ENCODE measurements around the gene ALG12.

DNA sequence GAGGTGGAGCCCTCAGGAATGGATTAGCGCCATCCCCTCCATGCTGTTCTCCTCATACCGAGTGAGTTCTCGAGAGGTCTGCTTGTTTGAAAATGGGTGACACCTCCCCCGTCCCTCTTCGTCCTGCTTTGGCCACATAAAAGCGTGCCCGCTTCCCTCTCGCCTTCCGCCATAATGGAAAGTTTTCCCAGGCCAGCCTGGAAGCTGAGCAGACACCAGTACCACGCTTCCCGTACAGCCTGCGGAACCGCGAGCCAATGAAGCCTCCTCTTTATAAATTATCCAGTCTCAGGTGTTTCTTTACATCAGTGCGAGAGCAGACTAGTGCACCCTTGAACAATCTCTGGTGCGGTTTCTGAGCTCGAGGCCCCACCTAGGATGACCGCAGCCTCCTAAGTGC is 12.8 kb downstream of the ALG12 start:
- TF ChIP-seq, protein P1, sequence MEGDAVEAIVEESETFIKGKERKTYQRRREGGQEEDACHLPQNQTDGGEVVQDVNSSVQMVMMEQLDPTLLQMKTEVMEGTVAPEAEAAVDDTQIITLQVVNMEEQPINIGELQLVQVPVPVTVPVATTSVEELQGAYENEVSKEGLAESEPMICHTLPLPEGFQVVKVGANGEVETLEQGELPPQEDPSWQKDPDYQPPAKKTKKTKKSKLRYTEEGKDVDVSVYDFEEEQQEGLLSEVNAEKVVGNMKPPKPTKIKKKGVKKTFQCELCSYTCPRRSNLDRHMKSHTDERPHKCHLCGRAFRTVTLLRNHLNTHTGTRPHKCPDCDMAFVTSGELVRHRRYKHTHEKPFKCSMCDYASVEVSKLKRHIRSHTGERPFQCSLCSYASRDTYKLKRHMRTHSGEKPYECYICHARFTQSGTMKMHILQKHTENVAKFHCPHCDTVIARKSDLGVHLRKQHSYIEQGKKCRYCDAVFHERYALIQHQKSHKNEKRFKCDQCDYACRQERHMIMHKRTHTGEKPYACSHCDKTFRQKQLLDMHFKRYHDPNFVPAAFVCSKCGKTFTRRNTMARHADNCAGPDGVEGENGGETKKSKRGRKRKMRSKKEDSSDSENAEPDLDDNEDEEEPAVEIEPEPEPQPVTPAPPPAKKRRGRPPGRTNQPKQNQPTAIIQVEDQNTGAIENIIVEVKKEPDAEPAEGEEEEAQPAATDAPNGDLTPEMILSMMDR (IDR thresholded peaks at IDR 0.05) = no peak
- no peak for TF ChIP-seq POLR2A (IDR thresholded peaks at IDR 0.05)

All from esophagus squamous epithelium (tissue), 4 donors.